K562 (cell line): Measurements from ENCODE around the gene RNF180. TPM values are rescaled to one million over a fixed set of nuclear protein-coding genes. Genes with fewer than 3 reads are reported as not detected.

Experiments used
- ATAC-seq: fragments of 200-7000 bp; cut with Tn5 transposase; 3 replicates; pipeline ENCODE4 v1.9.1; 2020; ENCODE audit warnings: moderate library complexity
- BruUV-seq: library from RNA; stranded (reverse); fragments of 400-500 nt; replicated peaks from 2 replicates; lab custom pipeline; 2021; lab: Mats Ljungman, UMichigan
- CTCF ChIA-PET: fragments of 300-600 bp; formaldehyde crosslinking; extraction: SDS; loops from one replicate; lab custom pipeline; 2021; ENCODE audit warnings: low intra/inter-chr PET ratio; lab: Yijun Ruan, JAX
- POLR2A ChIA-PET: fragments of 300-600, 350-650 bp; sonication (Branson Sonifier 250); formaldehyde crosslinking; extraction: SDS; loops from one replicate; lab custom pipeline; 2021; ENCODE audit warnings: antibody characterized with exemption, inconsistent platforms; lab: Yijun Ruan, JAX
- DNase-seq, 4 experiments: peaks; one replicate each; pipeline versions ENCODE4 v3.0.0 to v3.0.0-alpha.2; 2011 to 2018; ENCODE audit warnings: low spot score in 3 of 4, mixed read lengths in 3 of 4; ENCODE audit errors: extremely low read depth in 1 of 4
- FAIRE-seq: peaks from 2 replicates; lab custom pipeline; 2011; peaks lifted over from hg19 to GRCh38; lab: Jason Lieb, UNC
- H2AFZ ChIP-seq: 2 replicates; pipeline ENCODE4 v1.6.0; 2011; ENCODE audit warnings: low read depth, low read length, control low read depth, inconsistent platforms
- H3K27ac ChIP-seq: fragments of 200-600 bp; 3 replicates; pipeline ENCODE4 v1.8.0; 2011; ENCODE audit warnings: low read depth, mild to moderate bottlenecking, control low read depth, inconsistent platforms, low read length, moderate library complexity, mixed read lengths; ENCODE audit errors: extremely low read depth
- H3K27me3 ChIP-seq, 2 experiments: fragments of 300-600 bp in 1 of 2; 2 replicates in 1 of 2; 3 replicates in 1 of 2; pipeline versions ENCODE4 v1.6.0 to v1.8.0; 2011; ENCODE audit warnings: inconsistent platforms in 2 of 2, low read length in 2 of 2, mild to moderate bottlenecking in 1 of 2, mixed read lengths in 1 of 2, moderate library complexity in 1 of 2; ENCODE audit not compliant: control insufficient read depth in 2 of 2, insufficient read depth in 2 of 2
- H3K36me3 ChIP-seq: fragments of 300-600 bp; 3 replicates; pipeline ENCODE4 v1.8.0; 2011; ENCODE audit warnings: mild to moderate bottlenecking, low read length, inconsistent platforms; ENCODE audit not compliant: control insufficient read depth, insufficient read depth
- H3K4me1 ChIP-seq, 2 experiments: fragments of 200-600 bp in 1 of 2; replicated peaks in 1 of 2; 2 replicates in 1 of 2; 3 replicates in 1 of 2; pipeline versions ENCODE4 v1.5.1 to v1.8.0; 2011; ENCODE audit warnings: inconsistent platforms in 2 of 2, low read length in 2 of 2, mild to moderate bottlenecking in 1 of 2, mixed read lengths in 1 of 2, moderate library complexity in 1 of 2; ENCODE audit not compliant: control insufficient read depth in 2 of 2, insufficient read depth in 2 of 2
- H3K4me2 ChIP-seq: 2 replicates; pipeline ENCODE4 v1.6.1; 2011; ENCODE audit warnings: low read length, control low read depth, inconsistent platforms, mixed read lengths; ENCODE audit not compliant: insufficient read depth
- H3K4me3 ChIP-seq: fragments of 200-600 bp; sonication (generic), shearing (Covaris generic); 2 replicates; pipeline ENCODE4 v1.5.1; 2016; ENCODE audit warnings: control low read depth, inconsistent platforms
- H3K79me2 ChIP-seq: fragments of 200-600 bp; 3 replicates; pipeline ENCODE4 v1.8.0; 2011; ENCODE audit warnings: low read length, inconsistent platforms; ENCODE audit not compliant: control insufficient read depth, insufficient read depth
- H3K9ac ChIP-seq, 2 experiments: 2 replicates each; pipeline versions ENCODE4 v1.6.0 to v1.6.1; 2011; ENCODE audit warnings: low read depth in 2 of 2, low read length in 2 of 2, control low read depth in 1 of 2, inconsistent platforms in 1 of 2, mild to moderate bottlenecking in 1 of 2, mixed read lengths in 1 of 2; ENCODE audit not compliant: insufficient read depth in 1 of 2
- H3K9me1 ChIP-seq: one replicate; pipeline ENCODE4 v1.6.0; 2011; ENCODE audit warnings: inconsistent platforms, mild to moderate bottlenecking, low read length, moderate library complexity; ENCODE audit not compliant: control insufficient read depth, insufficient read depth
- H3K9me3 ChIP-seq: replicated peaks from 2 replicates; pipeline ENCODE4 v1.5.1; 2011; ENCODE audit warnings: low read depth, low read length, inconsistent platforms; ENCODE audit not compliant: control insufficient read depth, insufficient read depth
- H4K20me1 ChIP-seq: replicated peaks from 2 replicates; pipeline ENCODE4 v1.6.1; 2011; ENCODE audit warnings: low read length, inconsistent platforms, mixed read lengths; ENCODE audit not compliant: control insufficient read depth, insufficient read depth
- ARNT ChIP-seq, 2 experiments: fragments of 450-650 bp; IDR thresholded peaks; 2 replicates each; pipeline ENCODE4 v1.6.1; 2016; ENCODE audit warnings: mild to moderate bottlenecking in 1 of 2
- COPS2 ChIP-seq: fragments of 450-650 bp; conservative IDR thresholded peaks from 2 replicates; pipeline ENCODE4 v1.6.1; 2016; ENCODE audit warnings: mild to moderate bottlenecking, moderate library complexity
- E2F3 ChIP-seq: fragments of 250-450 bp; sonication (Bioruptor Pico); IDR thresholded peaks from 2 replicates; pipeline ENCODE4 v1.4.0; 2020; ENCODE audit warnings: mild to moderate bottlenecking
- HMBOX1 ChIP-seq: sonication (generic); IDR thresholded peaks from 2 replicates; pipeline ENCODE4 v1.6.1; 2016
- MTA2 ChIP-seq: fragments of 450-650 bp; IDR thresholded peaks from 2 replicates; pipeline ENCODE4 v1.6.1; 2016; ENCODE audit warnings: low read depth
- PCBP1 ChIP-seq: fragments of 200-400 bp; formaldehyde crosslinking; IDR thresholded peaks from 2 replicates; pipeline ENCODE4 v1.6.1; 2018; ENCODE audit warnings: mild to moderate bottlenecking, low read depth, low read length; ENCODE audit not compliant: poor library complexity, severe bottlenecking
- RBM14 ChIP-seq: fragments of 200-400 bp; formaldehyde crosslinking; IDR thresholded peaks from 2 replicates; pipeline ENCODE4 v1.6.1; 2018; ENCODE audit warnings: low read depth, mild to moderate bottlenecking, low read length, moderate library complexity, borderline replicate concordance; ENCODE audit not compliant: insufficient read depth
- RCOR1 ChIP-seq, 2 experiments: IDR thresholded peaks; 2 replicates each; pipeline ENCODE4 v1.6.1; 2012; ENCODE audit warnings: low read depth in 2 of 2, low read length in 2 of 2, borderline replicate concordance in 1 of 2, improper control_type of control experiment in 1 of 2
- SMARCA5 ChIP-seq: fragments of 450-650 bp; IDR thresholded peaks from 2 replicates; pipeline ENCODE4 v1.6.1; 2016
- ZBTB12 ChIP-seq: fragments of 250-450 bp; sonication (Bioruptor Pico); IDR thresholded peaks from 2 replicates; pipeline ENCODE4 v1.4.0; 2020
- ZNF217 ChIP-seq: sonication (generic); formaldehyde crosslinking; IDR thresholded peaks from 2 replicates; pipeline ENCODE4 v1.8.0; 2022; ENCODE audit warnings: mild to moderate bottlenecking, missing genetic modification reagents
- ZNF512 ChIP-seq: IDR thresholded peaks from 2 replicates; pipeline ENCODE4 v1.6.1; 2016; ENCODE audit warnings: missing genetic modification characterization, missing compliant biosample characterization
- ZNF764 ChIP-seq: fragments of 250-450 bp; sonication (Bioruptor Pico); IDR thresholded peaks from 2 replicates; pipeline ENCODE4 v1.4.0; 2020; ENCODE audit warnings: low read depth, mild to moderate bottlenecking, moderate library complexity
- ZNF830 ChIP-seq: fragments of 250-450 bp; sonication (Bioruptor Pico); IDR thresholded peaks from 2 replicates; pipeline ENCODE4 v1.5.0; 2021; ENCODE audit warnings: mild to moderate bottlenecking
- WGBS: fragments of 100-300 bp; shearing (Covaris generic); methylation state at CpG from one replicate; pipeline ENCODE4 v1.1.6; 2016; ENCODE audit warnings: low coverage, mixed read lengths; ENCODE audit not compliant: insufficient coverage; ENCODE audit errors: missing lambda C conversion rate; 5-methylcytosine and 5-hydroxymethylcytosine counted together
- in situ Hi-C: fragments of 300-500 bp; cut with MboI; formaldehyde crosslinking; loops from 4 replicates; pipeline ENCODE4 v1.15.0; 2018; ENCODE audit warnings: inconsistent platforms, mixed read lengths
- intact Hi-C: fragments of 100-400 bp; cut with micrococcal nuclease; formaldehyde crosslinking; loops from 2 replicates; pipeline ENCODE4 v1.14.2; 2022
- polyA plus RNA-seq, 8 experiments: library from polyadenylated mRNA; depleted of rRNA in 4 of 8; stranded (reverse) in 5 of 8; unstranded in 3 of 8; fragments of >200 nt; fragmentation: Nextera tagmentation in 2 of 8; fragmentation: Illumina TruSeq in 1 of 8; extraction: Ambion mirVana in 2 of 8; extraction: Trizol in 1 of 8; gene quantifications; 2 replicates each; pipeline versions ENCODE4 v1.2.1 to v1.2.3, GENCODE V29; 2011 to 2014; ENCODE audit warnings: inconsistent platforms in 1 of 8, missing spikeins in 1 of 8
- total RNA-seq, 7 experiments: library from RNA; depleted of rRNA in 6 of 7; stranded (reverse); fragments of >200 nt in 6 of 7; fragmentation: Illumina TruSeq in 2 of 7; extraction: Trizol in 2 of 7; gene quantifications; 2 replicates each; pipeline versions ENCODE4 v1.2.1 to v1.2.3, GENCODE V29; 2011 to 2021; ENCODE audit warnings: low replicate concordance in 1 of 7

Gene RNF180
- total and polyA plus RNA-seq, 9 of the 15 experiments (the other 6 are each of a cell fraction or from before 2014, with no cell fraction given) = 0.05 TPM; not detected in 8

- POLR2A ChIA-PET = interaction anchor here (0.8 kb wide), 1 partner anchor 411 kb away, joined by 4 read pairs; no protein-coding TSS in a partner anchor
- H3K4me1 ChIP-seq = no peaks in the 10 kb centered on the region
- no peaks in the 10 kb centered on the region for H3K9me1 ChIP-seq
- H3K9me3 ChIP-seq = no peaks in the 10 kb centered on the region
- in situ Hi-C loops (no loop called here), intact Hi-C loops (no loop called here)
- H2AFZ ChIP-seq = no peak overlapping the region
- H3K4me2 ChIP-seq = no peak overlapping the region
- CTCF ChIA-PET = no interaction called here
- no peak overlapping the region for H3K27ac ChIP-seq
- no peaks in the 10 kb centered on the region for H4K20me1 ChIP-seq
- no peaks in the 10 kb centered on the region for H3K79me2 ChIP-seq
- no peak overlapping the region for H3K4me3 ChIP-seq
- TF ChIP-seq ZNF764 (CRISPR knock-in tag) (no peak), COPS2 (no peak), ZNF217 (no peak), ZNF830 (CRISPR knock-in tag) (no peak), HMBOX1 (no peak), ZNF512 (tag) (no peak), PCBP1 (no peak), RBM14 (no peak), ARNT (IDR thresholded peaks at IDR 0.05) (no peak), E2F3 (no peak), ZBTB12 (CRISPR knock-in tag) (no peak), MTA2 (no peak), RCOR1 (IDR thresholded peaks at IDR 0.05; ENCODE audit: borderline replicate concordance in 1 of 2, low read depth in 2 of 2, low read length in 2 of 2) (no peak), SMARCA5 (no peak)
- no peaks in the 10 kb centered on the region for H3K27me3 ChIP-seq
- FAIRE-seq (no peak), ATAC-seq (no peak), DNase-seq (no peak)
- 0% methylated on average over 1 of the region's 1 CpG for WGBS
- H3K36me3 ChIP-seq = no peaks in the 10 kb centered on the region
- H3K9ac ChIP-seq = no peak overlapping the region
- BruUV-seq = no TSS peak
Measured at GRCh38 chr5:64156261-64156660, 9.4 kb upstream of the RNF180 start.
